CD4-positive, alpha-beta T cell treated with Interleukin-10 for 1 hour (primary cell): ENCODE measurements around the gene GLMN.

ENCODE experiments used
- DNase-seq: peaks from one replicate; pipeline ENCODE4 v3.0.0-alpha.2; 2020

GLMN gene

DNA sequence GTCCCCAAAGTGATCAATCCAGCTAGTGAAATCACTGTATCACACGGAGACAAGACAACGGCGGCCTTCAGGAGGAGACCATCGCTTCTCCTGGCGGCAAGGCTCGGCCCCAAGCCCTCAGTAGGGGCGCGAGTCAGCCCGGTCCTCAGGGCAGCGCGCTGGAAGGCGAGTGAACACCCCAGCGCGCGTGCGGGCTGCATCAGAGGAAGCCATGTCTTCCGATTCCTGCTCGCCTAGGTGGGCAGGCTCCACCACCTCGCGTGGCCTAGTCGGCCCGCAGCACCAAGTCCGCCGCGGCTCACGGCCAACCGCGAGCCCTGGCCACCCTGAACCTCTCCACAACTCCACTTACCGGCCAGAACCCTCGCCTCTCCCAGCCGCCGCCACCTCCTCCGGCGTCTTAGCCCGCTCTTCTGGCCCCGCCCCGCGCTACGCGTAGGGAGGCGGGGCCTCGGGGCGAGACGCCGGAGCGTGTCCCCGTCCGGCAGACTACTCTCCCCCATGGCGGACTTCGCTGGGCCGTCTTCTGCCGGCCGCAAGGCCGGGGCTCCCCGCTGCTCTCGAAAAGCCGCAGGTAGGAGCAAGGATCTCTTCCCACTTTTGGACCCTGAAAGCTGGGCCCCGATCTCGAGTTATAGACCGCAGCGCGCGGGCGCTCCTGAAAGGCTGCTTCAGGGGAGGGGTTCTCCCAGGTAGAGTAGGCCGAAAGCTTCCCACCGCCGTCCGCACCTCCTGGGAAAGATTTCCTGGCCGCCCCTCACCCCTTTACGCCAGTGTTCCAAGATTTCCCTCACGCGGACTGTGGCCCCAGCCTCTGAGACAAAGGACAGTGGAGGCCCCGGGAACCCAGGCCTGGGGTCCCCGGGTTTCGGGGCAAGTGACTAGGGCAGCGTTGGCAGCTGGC lies at the start of gene GLMN, which contains the start of gene RPAP2:
Gene GLMN (minus strand): TSS at position 415 of the 904 bp plus-strand sequence. CDS start 988 bp downstream, outside the sequence.
Gene RPAP2 (plus strand): TSS at position 487 of the 904 bp plus-strand sequence. CDS start 15 bp downstream, at position 502.
- DNase-seq = peak; percentile 76

GRCh38 chr1:92346866-92347640 lies 48.3 kb upstream of the GLMN start:
- DNase-seq = no peak

DNA sequence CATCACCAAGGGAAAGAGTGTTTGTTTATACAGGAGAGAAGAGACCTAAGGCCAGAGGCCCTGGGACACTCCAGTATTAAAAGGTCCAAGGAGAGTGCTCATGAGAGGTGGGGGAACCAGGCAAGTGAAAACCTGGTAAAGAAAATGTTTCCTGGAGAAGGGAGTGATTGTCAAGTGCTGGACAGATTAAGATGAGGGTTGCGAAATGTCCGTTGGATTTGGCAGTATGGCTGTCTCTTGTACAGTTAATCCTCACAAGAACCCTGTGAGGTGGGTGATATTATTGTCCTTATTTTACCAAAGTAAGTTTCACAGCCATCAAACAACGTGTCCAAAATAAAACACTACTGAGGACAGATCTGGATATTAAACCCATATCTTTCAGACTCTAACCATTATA lies 44.3 kb upstream of the GLMN start:
- DNase-seq = no peak

DNA sequence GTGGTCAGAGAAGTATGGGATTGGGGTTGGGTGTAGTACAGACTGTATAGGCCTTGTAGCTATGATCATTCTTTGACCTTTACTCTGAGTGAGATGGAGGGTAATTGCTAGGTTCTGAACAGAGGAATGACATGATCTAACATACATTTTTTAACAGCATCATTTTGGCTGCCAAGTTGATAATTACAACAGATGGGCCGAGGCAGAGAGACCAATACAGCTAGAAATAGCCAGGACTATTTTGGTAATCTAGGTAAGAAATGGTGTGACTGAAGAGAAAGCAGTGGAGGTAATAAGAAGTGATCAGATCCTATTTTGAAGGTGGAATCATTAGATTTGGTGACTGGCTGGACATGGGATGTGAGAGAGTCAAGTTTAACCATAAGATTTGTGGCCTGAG lies 43.6 kb upstream of the GLMN start:
- no peak for DNase-seq

GRCh38 chr1:92340154-92340553 lies 41.4 kb upstream of the GLMN start:
- no peak for DNase-seq

GRCh38 chr1:92333668-92334067 lies 34.9 kb upstream of the GLMN start:
- DNase-seq = no peak

DNA sequence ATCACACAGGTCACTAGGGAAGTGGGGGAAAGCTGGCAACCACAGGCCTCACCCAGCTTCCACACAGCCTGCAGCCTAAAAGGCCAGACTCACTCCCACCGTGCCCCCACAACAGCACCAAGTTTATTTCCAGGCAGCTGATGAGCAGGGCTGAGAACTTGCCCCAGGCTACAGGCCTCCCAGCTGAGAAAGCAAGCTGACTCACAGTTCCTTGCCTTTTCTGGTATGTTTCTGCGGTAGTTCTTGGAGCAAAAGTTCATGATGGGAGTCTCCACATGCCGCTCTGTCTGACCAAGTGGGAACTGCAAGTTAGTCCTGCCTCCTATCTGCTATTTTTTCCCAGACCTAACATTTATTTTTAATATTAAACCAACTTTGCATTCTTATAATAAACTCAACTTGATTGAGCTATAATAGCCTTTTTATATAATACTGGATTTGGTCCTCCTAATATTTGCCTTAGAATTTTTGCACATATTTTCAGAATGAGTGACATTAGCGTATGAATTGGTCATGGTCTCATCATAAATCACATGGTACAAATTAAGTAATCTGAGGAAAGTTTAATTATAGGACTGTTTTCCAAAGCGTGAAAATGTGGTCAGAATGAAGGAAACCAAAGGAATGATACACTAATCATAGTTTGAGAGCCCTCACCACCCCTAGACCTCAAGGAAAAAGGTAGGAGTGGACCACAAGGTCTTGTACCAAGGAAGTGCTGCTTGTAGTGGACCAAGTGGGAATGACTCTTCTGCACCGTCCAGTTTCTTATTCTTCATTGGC lies 30.8 kb upstream of the GLMN start:
- no peak for DNase-seq

DNA sequence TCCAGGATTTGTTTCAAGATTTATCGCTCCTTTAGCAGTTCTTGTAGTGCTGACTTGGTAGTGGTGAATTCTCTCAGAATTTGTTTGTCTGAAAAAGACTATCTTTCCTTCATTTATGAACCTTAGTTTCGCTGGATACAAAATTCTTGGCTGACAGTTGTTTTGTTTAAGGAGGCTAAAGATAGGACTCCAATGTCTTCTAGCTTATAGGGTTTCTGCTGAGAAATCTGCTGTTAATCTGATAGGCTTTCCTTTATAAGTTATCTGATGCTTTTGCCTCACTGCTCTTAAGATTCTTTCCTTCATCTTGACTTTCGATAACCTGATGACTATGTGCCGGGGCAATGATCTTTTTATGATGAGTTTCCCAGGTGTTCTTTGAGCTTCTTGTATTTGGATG lies 29.0 kb upstream of the GLMN start:
- no peak for DNase-seq

GRCh38 chr1:92326681-92327080 lies 27.9 kb upstream of the GLMN start:
- no peak for DNase-seq

GRCh38 chr1:92324784-92325183 lies 26.0 kb upstream of the GLMN start:
- no peak for DNase-seq

- no peak for DNase-seq
Measured at GRCh38 chr1:92323473-92324453, 25.0 kb upstream of the GLMN start.

GRCh38 chr1:92317836-92318493 lies 19.2 kb upstream of the GLMN start:
- peak; percentile 52 for DNase-seq

GRCh38 chr1:92315766-92316599 lies 17.2 kb upstream of the GLMN start:
- DNase-seq = peak; percentile 72

DNA sequence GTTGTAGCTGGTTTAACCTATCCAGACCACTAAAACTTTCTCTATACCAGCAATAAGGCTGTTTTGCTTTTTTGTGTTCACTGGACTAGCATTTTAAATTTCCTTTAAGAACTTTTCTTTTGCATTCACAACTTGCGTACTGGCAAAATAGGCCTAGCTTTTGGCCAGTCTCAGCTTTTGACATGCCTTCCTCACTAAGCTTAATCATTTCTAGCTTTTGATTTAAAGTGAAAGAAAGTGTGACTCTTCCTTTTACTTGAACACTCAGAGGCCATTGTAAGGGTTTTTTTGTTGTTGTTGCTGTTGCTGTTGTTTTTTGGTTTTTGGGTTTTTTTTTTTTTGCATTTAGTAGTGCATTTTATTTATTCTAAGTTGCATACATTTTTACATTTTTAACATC lies 15.2 kb upstream of the GLMN start:
- no peak for DNase-seq

DNA sequence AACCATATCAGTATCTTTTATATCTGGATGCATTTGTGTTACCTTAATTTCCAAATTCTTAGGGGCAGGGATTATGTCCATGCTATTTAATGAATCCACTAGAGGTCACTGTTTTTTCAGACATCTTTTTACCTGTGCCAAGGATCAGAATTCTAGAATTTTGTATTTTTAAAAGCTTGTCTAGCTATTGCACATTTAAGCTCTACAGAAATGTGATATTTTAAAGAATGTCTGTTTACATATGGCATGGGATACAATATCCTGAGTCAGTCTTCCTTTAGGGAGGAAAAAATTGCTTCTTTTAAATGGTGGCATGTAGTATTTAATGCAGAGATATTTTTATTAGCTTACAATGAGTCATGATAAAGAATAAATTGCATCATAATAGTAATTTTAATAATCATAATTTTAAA lies 11.4 kb upstream of the GLMN start:
- peak; percentile 55 for DNase-seq

DNA sequence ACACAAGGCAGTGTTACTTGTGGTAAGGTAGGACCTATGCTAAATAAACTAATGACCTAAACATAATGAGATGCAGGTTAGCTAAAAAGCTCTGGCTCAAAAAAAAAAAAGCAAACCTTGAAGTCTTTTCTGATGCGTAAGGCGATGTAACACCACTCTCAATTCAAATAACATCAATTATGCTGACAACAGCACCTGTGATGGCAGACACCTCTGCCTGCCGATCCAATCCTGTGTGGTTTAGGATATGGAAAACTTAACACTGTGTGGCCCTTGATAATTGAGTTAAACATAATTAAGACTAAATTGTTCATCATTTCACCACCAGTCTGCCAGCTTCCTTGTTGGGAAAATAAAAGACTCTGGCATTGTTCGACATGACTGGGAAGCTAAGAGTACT lies 9.2 kb upstream of the GLMN start:
- no peak for DNase-seq

DNA sequence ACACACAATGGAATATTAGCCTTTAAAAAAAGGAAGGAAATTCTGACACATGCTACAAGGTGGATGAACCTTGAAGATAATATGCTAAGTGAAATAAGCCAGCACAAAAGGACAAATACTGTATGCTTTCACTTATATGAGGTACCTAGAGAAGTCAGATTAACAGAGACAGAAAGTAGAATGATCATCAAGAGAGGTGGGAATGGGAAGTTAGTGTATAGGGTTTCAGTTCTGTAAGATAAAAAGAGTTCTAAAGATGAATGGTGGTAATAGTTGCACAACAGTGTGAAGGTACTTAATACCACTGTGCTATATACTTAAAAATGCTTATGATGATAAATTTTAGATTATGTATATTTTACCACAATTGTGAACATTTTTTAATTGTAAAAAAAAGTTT lies 7.2 kb upstream of the GLMN start:
- no peak for DNase-seq

DNA sequence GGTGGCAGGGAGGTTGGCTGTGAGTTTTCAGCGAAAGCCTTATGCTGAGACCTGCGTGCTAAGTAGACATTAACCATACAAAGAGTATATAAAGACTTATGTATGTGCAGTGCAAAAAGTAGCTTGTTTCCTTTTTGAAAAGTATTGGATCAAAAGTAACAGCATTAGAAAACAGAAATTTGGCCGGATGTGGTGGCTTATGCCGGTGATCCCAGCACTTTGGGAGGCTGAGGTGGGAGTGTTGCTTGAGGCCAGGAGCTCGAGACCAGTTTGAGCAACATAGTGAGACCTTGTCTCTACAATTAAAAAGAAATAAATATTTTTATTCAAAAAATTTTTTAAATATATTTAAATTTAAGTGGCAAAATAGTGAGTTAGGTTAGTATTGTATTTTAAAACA lies 2.2 kb upstream of the GLMN start:
- no peak for DNase-seq

- peak; percentile 7 for DNase-seq
Measured at GRCh38 chr1:92299477-92300150, 827 bp upstream of the GLMN start.

DNA sequence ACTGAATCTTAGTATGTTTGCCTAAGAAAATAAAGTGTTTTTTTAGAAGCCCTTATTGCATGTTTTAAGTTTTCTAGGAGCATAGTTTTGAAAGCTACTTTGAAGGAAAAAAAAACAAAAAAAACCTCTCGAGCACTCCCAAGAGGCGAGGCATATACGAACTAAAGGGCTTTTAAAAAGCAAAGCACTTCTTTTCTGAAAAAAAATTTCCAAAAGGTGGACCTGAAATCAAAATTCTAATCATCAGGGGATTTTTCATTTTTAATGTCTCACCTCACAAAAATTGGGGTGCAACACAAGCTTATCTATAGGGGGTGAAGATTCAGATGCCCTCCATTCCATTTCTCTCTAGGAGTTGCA lies 594 bp downstream of the GLMN start:
- DNase-seq = no peak
